Activated CD4-positive, alpha-beta memory T cell treated with anti-CD3 and anti-CD28 coated beads, Interleukin-2, amount 10 ng/mL, durations not matched to agents 7 days and 5 days (primary cell): Measurements from ENCODE around the gene ZNF454. TPM values are rescaled to one million over a fixed set of nuclear protein-coding genes. Genes with fewer than 3 reads are reported as not detected.

ENCODE experiments used
- CTCF ChIA-PET: fragments of 350-600 bp; sonication (Branson Sonifier 250); formaldehyde crosslinking; loops from one replicate; lab custom pipeline; 2021; ENCODE audit warnings: antibody characterized with exemption, inconsistent platforms; lab: Charles Lee
- POLR2A ChIA-PET: fragments of 350-600 bp; sonication (Branson Sonifier 250); formaldehyde crosslinking; loops from one replicate; lab custom pipeline; 2021; ENCODE audit warnings: antibody characterized with exemption; lab: Charles Lee
- DNase-seq: peaks from one replicate; pipeline ENCODE4 v3.0.0-alpha.2; 2020
- H3K27ac Mint-ChIP-seq: one replicate; pipeline ENCODE4 v1.8.0; 2021; ENCODE audit warnings: mild to moderate bottlenecking, mixed read lengths
- H3K27me3 Mint-ChIP-seq: one replicate; pipeline ENCODE4 v1.8.0; 2021; ENCODE audit warnings: mixed read lengths
- H3K36me3 Mint-ChIP-seq: one replicate; pipeline ENCODE4 v1.8.0; 2021; ENCODE audit warnings: low read depth, mixed read lengths
- H3K4me1 Mint-ChIP-seq: one replicate; pipeline ENCODE4 v1.8.0; 2021; ENCODE audit warnings: mixed read lengths
- H3K4me3 Mint-ChIP-seq: one replicate; pipeline ENCODE4 v1.8.0; 2021; ENCODE audit warnings: mild to moderate bottlenecking, mixed read lengths
- H3K9me3 Mint-ChIP-seq: one replicate; pipeline ENCODE4 v1.8.0; 2021; ENCODE audit warnings: mixed read lengths
- total RNA-seq, 2 experiments: library from RNA; stranded (reverse); gene quantifications; one replicate each; pipeline ENCODE4 v1.2.3, GENCODE V29; 2021

The ZNF454 gene
- total RNA-seq: not detected

GRCh38 chr5:178940569-178941360 lies at the start of gene ZNF454:
Gene ZNF454, plus strand, starts transcription at chr5:178941198. Its CDS starts 1,594 bp downstream, at chr5:178942792.
- no peaks in the 10 kb centered on the region for H3K4me1 Mint-ChIP-seq
- ChIA-PET POLR2A (no interaction called here), CTCF (no interaction called here)
- H3K9me3 Mint-ChIP-seq: peaks cover 72% of the 10 kb centered on the region
- no peak for DNase-seq
- H3K4me3 Mint-ChIP-seq: no peak within 1 kb of the TSS
- no peak within 1 kb of the TSS for H3K27ac Mint-ChIP-seq
- peaks cover 20% of the 10 kb centered on the region for H3K36me3 Mint-ChIP-seq
- H3K27me3 Mint-ChIP-seq: no peaks in the 10 kb centered on the region

GRCh38 chr5:178895615-178896571 lies 45.1 kb upstream of the ZNF454 start, which contains the start of gene ZFP2:
Gene ZFP2, plus strand, starts transcription at chr5:178895913. Its CDS starts 35,401 bp downstream, at chr5:178931314.
- H3K27ac Mint-ChIP-seq: no peak within 1 kb of the TSS
- POLR2A ChIA-PET: no interaction called here

GRCh38 chr5:178899289-178899688 lies 41.7 kb upstream of the ZNF454 start:
- CTCF ChIA-PET: interaction anchor here (0.5 kb wide), 1 partner anchor 178 kb away, joined by 3 read pairs; no protein-coding TSS in a partner anchor
- peaks cover 2% of the 10 kb centered on the region for H3K4me1 Mint-ChIP-seq
- peaks cover 4% of the 10 kb centered on the region for H3K36me3 Mint-ChIP-seq
- no peak overlapping the region for H3K4me3 Mint-ChIP-seq
- no peaks in the 10 kb centered on the region for H3K27me3 Mint-ChIP-seq
- peaks cover 42% of the 10 kb centered on the region for H3K9me3 Mint-ChIP-seq
- no peak overlapping the region for H3K27ac Mint-ChIP-seq
- no peak for DNase-seq
- POLR2A ChIA-PET: no interaction called here

More at GRCh38 chr5:178895615-178896571, 45.1 kb upstream of the ZNF454 start, which contains the start of gene ZFP2:
- H3K9me3 Mint-ChIP-seq: peaks cover 44% of the 10 kb centered on the region
- H3K36me3 Mint-ChIP-seq: peaks cover 6% of the 10 kb centered on the region
- H3K4me3 Mint-ChIP-seq: peak within 1 kb of the TSS; percentile 55
- peaks cover 2% of the 10 kb centered on the region for H3K4me1 Mint-ChIP-seq
- peak; percentile 17 for DNase-seq
- H3K27me3 Mint-ChIP-seq: no peaks in the 10 kb centered on the region
- CTCF ChIA-PET: interaction anchor here (0.8 kb wide), 1 partner anchor 165 kb away, joined by 3 read pairs; the partner anchor contains the start of gene ZNF354C

- CTCF ChIA-PET: no interaction called here
- H3K27ac Mint-ChIP-seq: no peak overlapping the region
- H3K4me3 Mint-ChIP-seq: no peak overlapping the region
Measured at GRCh38 chr5:178902849-178903248, 38.1 kb upstream of the ZNF454 start.

GRCh38 chr5:178931846-178932760 lies 8.9 kb upstream of the ZNF454 start:
- no peaks in the 10 kb centered on the region for H3K4me1 Mint-ChIP-seq
- H3K27me3 Mint-ChIP-seq: no peaks in the 10 kb centered on the region
- peaks cover 13% of the 10 kb centered on the region for H3K36me3 Mint-ChIP-seq
- ChIA-PET POLR2A (no interaction called here), CTCF (no interaction called here)
- DNase-seq: no peak
- no peak overlapping the region for H3K27ac Mint-ChIP-seq
- H3K4me3 Mint-ChIP-seq: no peak overlapping the region
- peaks cover 87% of the 10 kb centered on the region for H3K9me3 Mint-ChIP-seq

More at GRCh38 chr5:178902849-178903248, 38.1 kb upstream of the ZNF454 start:
- no peaks in the 10 kb centered on the region for H3K36me3 Mint-ChIP-seq
- no peak for DNase-seq
- no peaks in the 10 kb centered on the region for H3K4me1 Mint-ChIP-seq
- POLR2A ChIA-PET: no interaction called here
- H3K9me3 Mint-ChIP-seq: peaks cover 40% of the 10 kb centered on the region
- no peaks in the 10 kb centered on the region for H3K27me3 Mint-ChIP-seq

- H3K4me3 Mint-ChIP-seq: no peak overlapping the region
- H3K4me1 Mint-ChIP-seq: no peaks in the 10 kb centered on the region
- ChIA-PET POLR2A (no interaction called here), CTCF (no interaction called here)
- no peak overlapping the region for H3K27ac Mint-ChIP-seq
- H3K27me3 Mint-ChIP-seq: no peaks in the 10 kb centered on the region
- no peak for DNase-seq
- peaks cover 68% of the 10 kb centered on the region for H3K9me3 Mint-ChIP-seq
- H3K36me3 Mint-ChIP-seq: peaks cover 20% of the 10 kb centered on the region
Measured at GRCh38 chr5:178941361-178941760, 363 bp downstream of the ZNF454 start.

- CTCF ChIA-PET: no interaction called here
- no peak for DNase-seq
- peaks cover 19% of the 10 kb centered on the region for H3K36me3 Mint-ChIP-seq
- H3K27me3 Mint-ChIP-seq: no peaks in the 10 kb centered on the region
- peaks cover 67% of the 10 kb centered on the region for H3K9me3 Mint-ChIP-seq
- no peak overlapping the region for H3K4me3 Mint-ChIP-seq
- POLR2A ChIA-PET: no interaction called here
- no peaks in the 10 kb centered on the region for H3K4me1 Mint-ChIP-seq
- no peak overlapping the region for H3K27ac Mint-ChIP-seq
Measured at GRCh38 chr5:178965465-178966055, 24.6 kb downstream of the ZNF454 start.

- POLR2A ChIA-PET: no interaction called here
- no peaks in the 10 kb centered on the region for H3K27me3 Mint-ChIP-seq
- H3K36me3 Mint-ChIP-seq: no peaks in the 10 kb centered on the region
- H3K27ac Mint-ChIP-seq: no peak overlapping the region
- no peaks in the 10 kb centered on the region for H3K4me1 Mint-ChIP-seq
- H3K9me3 Mint-ChIP-seq: peaks cover 51% of the 10 kb centered on the region
- CTCF ChIA-PET: no interaction called here
- no peak overlapping the region for H3K4me3 Mint-ChIP-seq
- no peak for DNase-seq
Measured at GRCh38 chr5:178981381-178981780, 40.4 kb downstream of the ZNF454 start.

GRCh38 chr5:178982941-178983340 lies 41.9 kb downstream of the ZNF454 start:
- H3K4me3 Mint-ChIP-seq: no peak overlapping the region
- no peaks in the 10 kb centered on the region for H3K36me3 Mint-ChIP-seq
- no peaks in the 10 kb centered on the region for H3K4me1 Mint-ChIP-seq
- H3K27ac Mint-ChIP-seq: no peak overlapping the region
- no peaks in the 10 kb centered on the region for H3K27me3 Mint-ChIP-seq
- peaks cover 44% of the 10 kb centered on the region for H3K9me3 Mint-ChIP-seq
- POLR2A ChIA-PET: no interaction called here
- CTCF ChIA-PET: no interaction called here
- DNase-seq: no peak

- POLR2A ChIA-PET: no interaction called here
- CTCF ChIA-PET: no interaction called here
- Mint-ChIP-seq H3K9me3 (peaks cover 44% of the 10 kb centered on the region), H3K4me3 (no peak overlapping the region), H3K27ac (no peak overlapping the region), H3K4me1 (no peaks in the 10 kb centered on the region), H3K27me3 (no peaks in the 10 kb centered on the region), H3K36me3 (no peaks in the 10 kb centered on the region)
- no peak for DNase-seq
Measured at GRCh38 chr5:178983728-178984127, 42.7 kb downstream of the ZNF454 start.

- Mint-ChIP-seq H3K36me3 (no peaks in the 10 kb centered on the region), H3K4me3 (no peak overlapping the region), H3K27me3 (no peaks in the 10 kb centered on the region), H3K27ac (no peak overlapping the region), H3K9me3 (peaks cover 44% of the 10 kb centered on the region), H3K4me1 (no peaks in the 10 kb centered on the region)
- ChIA-PET CTCF (no interaction called here), POLR2A (no interaction called here)
- DNase-seq: no peak
Measured at GRCh38 chr5:178984145-178985072, 43.4 kb downstream of the ZNF454 start.
